ENCODE data around the gene CBLC.

CBLC gene

DNA sequence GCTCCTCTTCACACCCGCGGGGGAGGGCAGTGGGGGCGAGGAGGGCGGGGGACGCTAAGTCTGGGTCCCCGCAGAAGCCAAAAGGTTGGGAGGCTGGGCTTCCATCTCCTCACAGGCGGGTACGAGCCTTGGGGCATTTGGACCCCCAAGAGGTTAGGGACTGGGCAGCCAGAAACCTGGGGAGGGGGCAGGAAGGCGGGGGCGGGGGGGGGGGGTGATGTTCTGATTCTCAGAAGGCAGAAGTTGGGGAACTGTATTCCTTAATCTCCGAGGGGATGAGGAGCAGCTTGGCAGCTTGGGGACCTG lies 24.1 kb upstream of the CBLC start:
- peaks cover 87% of the 10 kb centered on the region for H3K4me1 ChIP-seq
- no peaks in the 10 kb centered on the region for H3K27me3 ChIP-seq

DNA sequence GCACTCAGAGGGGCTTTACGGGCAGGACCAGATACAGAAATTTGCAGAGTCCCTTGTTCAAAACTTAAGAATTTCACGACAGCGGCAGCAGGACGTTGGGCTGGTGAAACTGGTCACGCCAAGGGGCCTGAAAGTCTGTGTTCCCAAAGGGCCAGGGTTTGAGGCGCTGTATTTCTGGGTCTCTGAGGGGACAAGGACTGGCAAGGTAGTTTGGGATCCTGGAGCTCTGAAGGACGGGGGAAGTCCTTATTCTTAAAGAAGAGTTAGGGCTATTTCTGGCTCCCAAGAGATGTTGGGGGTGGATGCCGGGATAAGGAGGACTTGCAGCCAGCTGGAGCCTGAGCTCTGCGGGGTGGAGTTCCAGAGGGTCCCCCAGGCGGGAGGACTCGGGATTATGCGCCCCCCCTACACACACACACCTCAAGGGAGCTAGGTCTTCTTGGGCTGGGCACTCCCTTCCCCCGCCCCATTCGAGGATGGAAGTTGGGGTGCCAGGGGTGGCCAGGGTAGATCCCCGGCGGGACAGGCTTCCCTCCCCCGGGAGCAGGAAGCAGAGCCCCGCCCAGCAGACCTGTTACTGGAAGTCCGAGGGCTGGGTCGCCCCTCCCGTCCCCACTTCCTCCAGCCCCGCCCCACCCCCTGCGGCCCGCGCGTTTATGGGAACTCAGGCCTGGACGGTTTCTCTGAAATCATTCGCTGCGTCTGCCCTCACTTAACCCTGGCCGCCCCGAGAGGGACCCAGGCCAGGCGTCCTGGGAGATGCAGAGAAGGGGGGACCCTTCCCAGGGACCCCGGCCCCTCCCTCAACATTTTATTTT lies 23.5 kb upstream of the CBLC start:
- Histone ChIP-seq H3K36me3 (peaks cover 35% of the 10 kb centered on the region), H3K9me3 (no peaks in the 10 kb centered on the region), H3K9ac (peak overlapping the region; percentile 80), H3K4me3 (peak overlapping the region; percentile 67), H4K20me1 (peaks cover 18% of the 10 kb centered on the region; the same call in 1 of the 2 replicates), H3K4me2 (peak overlapping the region; percentile 99), H3K27me3 (no peaks in the 10 kb centered on the region), H3K4me1 (peaks cover 90% of the 10 kb centered on the region), H3K27ac (peak overlapping the region; percentile 90)
- TF ChIP-seq Cebpa-rat (IDR thresholded peaks at IDR 0.05): no peak

More for the DNA sequence above, 24.1 kb upstream of the CBLC start:
- H3K4me2 ChIP-seq: peak overlapping the region; percentile 99
- peak overlapping the region; percentile 90 for H3K27ac ChIP-seq
- no peaks in the 10 kb centered on the region for H3K9me3 ChIP-seq
- peaks cover 34% of the 10 kb centered on the region for H3K36me3 ChIP-seq
- TF ChIP-seq Cebpa-rat (IDR thresholded peaks at IDR 0.05): no peak
- peak overlapping the region; percentile 67 for H3K4me3 ChIP-seq
- peak overlapping the region; percentile 80; the same call in 1 of the 2 replicates for H3K9ac ChIP-seq
- H4K20me1 ChIP-seq: peaks cover 18% of the 10 kb centered on the region; the same call in 1 of the 2 replicates

DNA sequence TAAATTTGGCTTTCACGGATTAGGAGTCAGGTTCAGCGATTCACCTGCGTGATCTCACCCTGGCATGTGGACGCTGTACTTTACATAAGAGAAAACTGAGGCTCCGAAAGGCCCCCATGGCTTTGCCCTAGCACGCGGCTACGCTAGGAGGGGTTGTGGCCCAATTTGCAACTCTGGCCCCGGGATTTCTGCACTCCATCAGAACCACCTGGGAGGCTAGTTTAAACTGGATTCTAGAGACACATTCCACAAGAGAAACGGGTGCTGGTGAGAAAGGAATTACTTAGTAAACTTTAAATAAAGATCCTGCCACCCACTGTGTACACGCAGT lies 23.0 kb upstream of the CBLC start:
- H3K9me3 ChIP-seq: no peaks in the 10 kb centered on the region
- peaks cover 35% of the 10 kb centered on the region for H3K36me3 ChIP-seq
- peaks cover 16% of the 10 kb centered on the region; the same call in 1 of the 2 replicates for H4K20me1 ChIP-seq
- peak overlapping the region; percentile 99 for H3K4me2 ChIP-seq
- no peaks in the 10 kb centered on the region for H3K27me3 ChIP-seq
- peak overlapping the region; percentile 80 for H3K9ac ChIP-seq
- peak overlapping the region; percentile 67 for H3K4me3 ChIP-seq
- peaks cover 90% of the 10 kb centered on the region for H3K4me1 ChIP-seq
- TF ChIP-seq Cebpa-rat (IDR thresholded peaks at IDR 0.05): no peak
- peak overlapping the region; percentile 90 for H3K27ac ChIP-seq

DNA sequence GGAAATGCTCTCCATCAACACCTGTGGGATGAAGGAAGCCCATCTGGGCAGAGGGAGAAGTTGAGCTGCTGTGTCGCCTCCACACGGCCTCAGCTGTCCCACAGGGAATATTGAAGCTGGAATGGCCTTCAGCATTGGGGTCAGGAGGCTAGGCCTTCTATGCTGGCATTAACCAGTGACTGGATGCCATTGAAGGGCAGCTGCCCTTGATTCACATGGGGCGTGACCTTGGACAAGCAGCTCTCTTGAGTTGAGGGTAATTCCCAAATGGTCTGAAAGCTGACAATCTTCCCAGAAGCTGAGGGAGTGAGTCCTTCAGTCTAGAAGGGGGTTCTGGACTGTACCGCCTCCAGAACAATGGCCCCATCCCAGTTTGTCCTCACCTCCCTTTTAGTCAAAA lies 22.5 kb upstream of the CBLC start:
- Histone ChIP-seq H4K20me1 (peaks cover 11% of the 10 kb centered on the region; the same call in 1 of the 2 replicates), H3K9ac (peak overlapping the region; percentile 80), H3K4me2 (peak overlapping the region; percentile 99), H3K9me3 (no peaks in the 10 kb centered on the region), H3K36me3 (peaks cover 35% of the 10 kb centered on the region), H3K4me3 (peak overlapping the region; percentile 67), H3K27ac (peak overlapping the region; percentile 90), H3K4me1 (peaks cover 90% of the 10 kb centered on the region), H3K27me3 (no peaks in the 10 kb centered on the region)
- no peak for TF ChIP-seq Cebpa-rat (IDR thresholded peaks at IDR 0.05)

DNA sequence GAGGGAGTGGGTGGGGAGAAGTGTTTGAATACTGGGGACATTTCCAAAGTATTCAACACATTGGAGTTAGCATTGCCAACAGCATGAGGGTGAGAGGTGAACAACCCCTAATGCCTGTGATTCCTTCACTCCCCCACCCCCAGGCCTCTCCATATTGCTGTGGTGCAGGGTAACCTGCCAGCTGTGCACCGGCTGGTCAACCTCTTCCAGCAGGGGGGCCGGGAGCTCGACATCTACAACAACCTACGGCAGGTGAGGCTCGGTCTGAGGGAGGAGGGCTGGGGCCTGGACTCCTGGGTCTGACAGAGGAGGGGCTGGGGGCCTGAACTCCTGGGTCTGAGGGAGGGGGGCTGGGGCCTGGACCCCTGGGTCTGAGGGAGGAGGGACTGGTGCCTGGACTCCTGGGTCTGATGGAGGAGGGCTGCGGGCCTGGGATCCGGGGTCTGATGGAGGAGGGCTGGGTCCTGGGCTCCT lies 21.6 kb upstream of the CBLC start:
- H3K27ac ChIP-seq: peak overlapping the region; percentile 90
- H3K9me3 ChIP-seq: no peaks in the 10 kb centered on the region
- H3K4me2 ChIP-seq: peak overlapping the region; percentile 99
- H3K4me1 ChIP-seq: peaks cover 90% of the 10 kb centered on the region
- H3K9ac ChIP-seq: 0 out of 2 replicates have a peak overlapping the region, but pooled peaks have one; percentile 12
- no peak for TF ChIP-seq Cebpa-rat (IDR thresholded peaks at IDR 0.05)
- H3K27me3 ChIP-seq: no peaks in the 10 kb centered on the region
- no peak overlapping the region for H3K4me3 ChIP-seq
- H3K36me3 ChIP-seq: peaks cover 30% of the 10 kb centered on the region
- 0 out of 2 replicates have a peak, but pooled peaks cover 2% of the 10 kb centered on the region for H4K20me1 ChIP-seq

DNA sequence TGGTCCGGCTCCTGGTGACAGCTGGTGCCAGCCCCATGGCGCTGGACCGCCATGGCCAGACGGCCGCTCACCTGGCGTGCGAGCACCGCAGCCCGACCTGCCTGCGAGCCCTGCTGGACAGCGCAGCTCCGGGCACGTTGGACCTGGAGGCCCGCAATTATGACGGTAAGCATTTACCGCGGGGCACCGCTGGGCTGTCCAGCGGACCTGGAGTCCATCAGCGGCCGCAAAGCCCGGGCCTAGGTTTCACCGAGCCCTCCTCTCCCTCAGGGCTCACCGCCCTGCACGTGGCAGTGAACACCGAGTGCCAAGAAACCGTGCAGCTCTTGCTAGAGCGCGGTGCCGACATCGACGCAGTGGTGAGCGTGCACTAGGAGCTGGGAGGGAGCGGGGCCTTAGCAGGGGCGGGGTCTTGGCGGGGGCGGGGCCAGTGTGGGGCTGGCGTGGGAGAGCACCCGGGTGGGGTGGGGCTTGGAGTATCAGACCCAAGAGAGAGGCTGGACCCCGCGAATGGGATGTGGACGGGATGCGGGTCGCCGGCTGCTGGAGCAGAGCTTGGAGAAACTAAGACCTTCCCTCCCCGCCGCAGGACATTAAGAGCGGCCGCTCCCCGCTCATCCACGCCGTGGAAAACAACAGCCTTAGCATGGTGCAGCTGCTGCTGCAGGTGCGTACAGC lies 20.5 kb upstream of the CBLC start:
- Histone ChIP-seq H3K9me3 (no peaks in the 10 kb centered on the region), H3K4me2 (peak overlapping the region; percentile 99), H3K36me3 (peaks cover 27% of the 10 kb centered on the region), H3K4me1 (peaks cover 90% of the 10 kb centered on the region), H3K27ac (peak overlapping the region; percentile 90), H3K9ac (0 out of 2 replicates have a peak overlapping the region, but pooled peaks have one; percentile 29), H3K27me3 (no peaks in the 10 kb centered on the region), H3K4me3 (no peak overlapping the region), H4K20me1 (no peaks in the 10 kb centered on the region)
- no peak for TF ChIP-seq Cebpa-rat (IDR thresholded peaks at IDR 0.05)

DNA sequence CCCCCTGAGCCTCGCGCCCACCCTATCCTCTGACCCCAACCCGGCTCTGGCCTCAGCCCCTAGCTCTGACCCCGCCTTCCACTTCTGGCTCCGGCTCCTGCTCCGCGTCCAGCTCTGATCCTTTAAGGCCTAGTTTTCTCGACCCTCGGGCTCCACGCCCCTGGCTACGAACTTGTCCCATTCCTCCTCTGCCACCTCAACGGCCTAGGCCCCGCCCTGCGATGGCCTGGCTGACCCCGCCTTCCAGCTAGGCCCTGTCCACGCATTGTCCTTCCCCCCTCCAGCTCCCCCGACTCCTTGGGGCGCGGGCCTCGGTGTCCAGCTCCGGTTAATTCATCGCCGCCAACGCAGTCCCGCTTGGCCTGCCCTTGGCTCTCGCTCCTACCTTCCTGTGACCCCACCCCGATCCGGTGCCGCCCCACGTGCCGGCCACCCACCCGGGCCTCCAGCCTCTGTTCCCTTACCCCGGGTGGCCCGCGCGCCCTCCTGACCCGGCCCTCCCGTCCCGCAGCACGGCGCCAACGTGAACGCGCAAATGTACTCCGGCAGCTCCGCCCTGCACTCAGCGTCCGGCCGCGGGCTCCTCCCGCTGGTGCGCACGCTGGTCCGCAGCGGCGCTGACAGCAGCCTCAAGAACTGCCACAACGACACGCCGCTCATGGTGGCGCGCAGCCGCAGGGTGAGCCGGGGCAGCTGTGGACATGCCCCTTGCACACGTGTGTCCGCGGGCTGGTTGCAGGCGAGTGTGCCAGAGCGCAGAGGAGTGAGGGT lies 19.8 kb upstream of the CBLC start:
- Histone ChIP-seq H3K4me2 (peak overlapping the region; percentile 71), H3K9ac (peak overlapping the region; percentile 29; the same call in 1 of the 2 replicates), H3K4me1 (peaks cover 90% of the 10 kb centered on the region)

DNA sequence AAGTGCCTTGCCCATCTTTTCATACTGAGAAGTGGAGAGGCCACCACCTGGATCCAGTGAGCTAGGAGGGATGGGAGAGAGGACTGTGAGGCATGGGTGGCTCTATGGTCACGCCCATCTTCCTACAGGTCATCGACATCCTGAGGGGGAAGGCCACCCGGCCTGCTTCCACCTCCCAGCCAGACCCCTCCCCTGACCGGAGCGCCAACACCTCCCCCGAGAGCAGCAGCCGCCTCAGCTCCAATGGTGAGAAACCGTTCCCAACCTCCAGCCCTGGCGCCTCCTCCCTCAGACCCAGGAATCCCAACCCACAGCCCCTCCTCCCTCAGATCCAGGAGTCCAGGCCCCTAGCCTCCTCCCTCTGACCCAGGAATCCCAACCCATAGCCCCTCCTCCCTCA lies 19.1 kb upstream of the CBLC start:
- Histone ChIP-seq H3K27ac (peak overlapping the region; percentile 62), H3K4me2 (peak overlapping the region; percentile 71), H3K9ac (peak overlapping the region; percentile 29; the same call in 1 of the 2 replicates), H3K9me3 (no peaks in the 10 kb centered on the region), H3K27me3 (no peaks in the 10 kb centered on the region), H3K4me3 (no peak overlapping the region), H4K20me1 (no peaks in the 10 kb centered on the region), H3K4me1 (peaks cover 95% of the 10 kb centered on the region), H3K36me3 (peaks cover 21% of the 10 kb centered on the region)
- no peak for TF ChIP-seq Cebpa-rat (IDR thresholded peaks at IDR 0.05)

More for the DNA sequence above, 19.8 kb upstream of the CBLC start:
- H3K36me3 ChIP-seq: peaks cover 21% of the 10 kb centered on the region
- no peak for TF ChIP-seq Cebpa-rat (IDR thresholded peaks at IDR 0.05)
- peak overlapping the region; percentile 62 for H3K27ac ChIP-seq
- no peaks in the 10 kb centered on the region for H3K9me3 ChIP-seq
- H3K4me3 ChIP-seq: no peak overlapping the region
- no peaks in the 10 kb centered on the region for H3K27me3 ChIP-seq
- H4K20me1 ChIP-seq: no peaks in the 10 kb centered on the region

DNA sequence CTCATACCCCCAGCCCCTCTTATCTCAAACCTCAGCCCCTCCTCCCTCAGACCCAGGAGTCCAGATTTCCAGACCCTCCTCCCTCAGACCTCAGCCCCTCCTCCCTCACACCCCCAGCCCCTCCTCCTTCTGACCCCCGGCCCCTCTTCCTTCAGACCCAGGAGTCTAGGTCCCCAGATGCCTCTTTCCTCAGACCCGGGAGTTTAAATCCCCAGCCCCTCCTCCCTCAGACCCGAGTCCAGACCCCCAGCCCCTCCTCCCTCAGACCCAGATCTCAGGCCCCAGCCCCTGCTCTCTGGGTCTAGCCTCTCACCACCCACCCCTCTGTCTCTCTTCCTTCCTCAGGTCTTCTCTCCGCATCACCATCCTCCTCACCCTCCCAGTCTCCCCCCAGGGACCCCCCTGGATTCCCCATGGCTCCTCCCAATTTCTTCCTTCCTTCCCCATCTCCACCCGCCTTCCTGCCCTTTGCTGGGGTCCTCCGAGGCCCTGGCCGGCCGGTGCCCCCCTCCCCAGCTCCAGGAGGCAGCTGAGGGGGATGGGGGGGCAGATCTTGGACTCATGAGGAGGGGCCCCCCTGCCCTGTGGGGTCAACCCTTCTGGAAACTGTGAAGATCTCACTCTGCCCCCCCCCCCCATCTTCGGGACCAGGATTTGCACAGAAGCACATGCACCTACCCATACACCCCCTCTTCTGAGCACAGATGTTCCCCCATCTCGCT lies 18.4 kb upstream of the CBLC start:
- no peaks in the 10 kb centered on the region for H3K27me3 ChIP-seq
- H3K9ac ChIP-seq: 0 out of 2 replicates have a peak overlapping the region, but pooled peaks have one; percentile 38
- no peaks in the 10 kb centered on the region for H4K20me1 ChIP-seq
- TF ChIP-seq Cebpa-rat (IDR thresholded peaks at IDR 0.05): no peak
- peak overlapping the region; percentile 72 for H3K27ac ChIP-seq
- no peaks in the 10 kb centered on the region for H3K9me3 ChIP-seq
- peak overlapping the region; percentile 89 for H3K4me2 ChIP-seq
- peaks cover 96% of the 10 kb centered on the region for H3K4me1 ChIP-seq
- H3K36me3 ChIP-seq: peaks cover 21% of the 10 kb centered on the region
- peak overlapping the region; percentile 48 for H3K4me3 ChIP-seq
